Placental epithelial cell (primary cell): Measurements from ENCODE around the gene PICK1. TPM values are rescaled to one million over a fixed set of nuclear protein-coding genes. Genes with fewer than 3 reads are reported as not detected.

Experiments
- total RNA-seq: library from RNA; depleted of rRNA; stranded (reverse); fragments of >200 nt; gene quantifications from 2 replicates; pipeline ENCODE4 v1.2.3, GENCODE V29; 2012

PICK1 gene
- total RNA-seq, result 20.0 and 26.4 TPM in 2 replicates

DNA sequence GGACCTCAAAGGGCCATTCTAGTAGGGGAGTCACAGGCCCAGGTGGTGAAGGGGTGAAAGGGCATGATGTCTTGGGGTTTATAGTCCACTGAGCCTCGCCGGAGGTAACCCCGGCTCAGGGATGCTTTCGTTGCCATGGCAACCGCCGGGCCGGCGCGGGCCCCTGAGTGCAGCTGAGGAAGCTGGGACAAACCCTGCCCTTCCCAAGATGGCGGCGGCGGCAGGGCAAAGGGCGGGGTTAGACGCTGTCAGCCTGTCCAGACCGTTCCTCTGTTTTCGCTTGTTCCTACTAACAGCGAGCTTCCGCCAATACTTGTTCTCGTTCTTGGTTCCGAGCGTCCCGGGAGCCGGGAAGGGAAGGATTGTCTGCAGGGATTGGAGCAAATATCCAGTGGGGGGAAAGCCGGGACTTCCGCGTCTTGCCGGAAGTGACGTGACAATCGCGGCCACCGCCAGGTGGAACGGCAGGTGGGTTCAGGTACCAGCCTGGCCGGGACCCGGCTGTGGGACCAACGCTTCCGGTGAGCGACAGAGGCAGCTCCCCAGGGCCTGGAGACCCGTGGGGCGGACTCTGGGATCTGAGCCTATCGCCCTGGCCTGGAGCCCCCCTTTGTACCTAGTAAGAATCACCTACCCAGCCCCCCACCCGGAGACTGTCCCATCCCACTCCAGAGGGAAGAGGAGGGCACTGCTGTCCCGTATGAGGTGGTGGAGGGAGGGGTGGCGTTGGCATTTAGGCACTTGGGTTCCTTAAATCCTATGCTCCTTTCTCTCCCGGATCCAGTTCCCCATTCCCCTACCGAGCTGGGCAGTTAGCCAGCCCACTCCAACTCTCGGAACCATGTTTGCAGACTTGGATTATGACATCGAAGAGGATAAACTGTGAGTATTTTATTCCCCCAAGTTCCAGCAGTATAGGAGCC lies at the start of gene PICK1:
Gene PICK1 (plus strand): TSS at position 436 of the 923 bp plus-strand sequence. CDS start 406 bp downstream, at position 842.

GRCh38 chr22:38083931-38084631 lies 26.9 kb downstream of the PICK1 start, which contains the start of gene SLC16A8:
Gene SLC16A8 (minus strand): TSS chr22:38084184. CDS start chr22:38082873, 1,311 bp downstream.

DNA sequence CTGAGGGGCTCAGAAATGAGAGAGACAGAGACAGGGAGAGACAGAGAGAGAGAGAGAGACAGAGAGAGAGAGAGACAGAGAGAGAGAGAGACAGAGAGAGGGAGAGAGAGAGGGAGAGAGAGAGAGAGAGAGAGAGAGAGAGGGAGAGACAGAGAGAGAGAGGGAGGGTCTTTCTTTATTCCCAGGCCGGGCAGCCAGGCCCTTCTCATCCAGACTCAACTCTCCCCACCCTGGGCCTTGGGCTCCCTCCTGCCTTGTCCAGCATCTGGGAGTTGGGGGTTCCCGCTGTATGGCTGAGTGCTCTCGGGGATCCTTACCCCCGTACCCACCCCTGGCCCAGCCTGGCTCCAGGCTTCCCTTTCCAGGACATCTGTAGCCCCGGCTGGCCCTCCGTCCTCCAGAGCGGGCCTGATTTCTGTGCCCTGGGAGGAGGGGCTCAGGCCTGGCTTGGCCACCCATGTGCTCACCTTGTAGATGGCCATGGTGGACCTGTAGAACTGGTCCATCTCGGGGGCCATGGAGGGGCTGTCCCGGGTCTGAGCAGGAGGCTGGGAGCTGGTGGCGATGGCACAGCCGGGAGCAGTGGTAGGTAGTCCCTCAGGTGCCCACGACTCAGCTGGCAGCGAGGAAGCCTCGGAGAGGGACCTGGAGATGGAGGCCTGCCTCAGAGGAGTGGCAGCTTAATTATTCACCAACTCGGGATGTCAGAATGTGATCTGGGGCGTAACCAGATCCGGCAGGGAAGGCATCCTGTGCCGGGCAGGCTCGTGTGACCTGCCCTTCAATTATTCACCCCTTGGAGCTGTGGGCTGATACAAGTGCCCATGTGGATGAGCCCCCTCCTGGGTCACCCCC lies 53.0 kb downstream of the PICK1 start, which contains the start of gene BAIAP2L2:
Gene BAIAP2L2 (minus strand): TSS at position 677 of the 855 bp plus-strand sequence. CDS start 159 bp downstream, at position 518.

Other genes starting within 250 kb of the PICK1 start
- 11.4 and 29.3 TPM in 2 replicates for gene GCAT, start 249.5 kb upstream of the PICK1 start, total RNA-seq
- not detected in 2 replicates for gene GALR3, start 234.0 kb upstream of the PICK1 start, total RNA-seq
- gene ANKRD54, start 213.1 kb upstream of the PICK1 start, total RNA-seq, result 23.9 and 35.5 TPM in 2 replicates
- 327 and 350 TPM in 2 replicates for gene EIF3L, start 208.0 kb upstream of the PICK1 start, total RNA-seq
- 106 and 183 TPM in 2 replicates for gene MICALL1, start 151.1 kb upstream of the PICK1 start, total RNA-seq
- under 0.01 TPM in 1 of 2 replicates, not detected in the other for gene C22orf23, start 103.8 kb upstream of the PICK1 start, total RNA-seq
- gene POLR2F, start 103.7 kb upstream of the PICK1 start, total RNA-seq, result 28.8 and 31.0 TPM in 2 replicates
- gene SOX10, start 72.8 kb upstream of the PICK1 start, total RNA-seq, result not detected in 2 replicates
- 0.76 and 1.2 TPM in 2 replicates for gene SLC16A8, start 26.8 kb downstream of the PICK1 start, total RNA-seq
- under 0.01 TPM in 1 of 2 replicates, not detected in the other for gene BAIAP2L2, start 53.3 kb downstream of the PICK1 start, total RNA-seq
- gene PLA2G6, start 124.4 kb downstream of the PICK1 start, total RNA-seq, result 17.4 and 48.3 TPM in 2 replicates
- gene MAFF, start 144.6 kb downstream of the PICK1 start, total RNA-seq, result 6.7 and 8.2 TPM in 2 replicates
- 27.5 and 81.4 TPM in 2 replicates for gene TMEM184B, start 215.6 kb downstream of the PICK1 start, total RNA-seq